UCSD-AML1 (cell line): ENCODE results near the gene ARPP21.

ENCODE experiments used
- DNase-seq: peaks from one replicate; lab custom pipeline; 2025; ENCODE audit not compliant: unreplicated experiment; lab: John Stamatoyannopoulos, UW

ARPP21 gene

DNA sequence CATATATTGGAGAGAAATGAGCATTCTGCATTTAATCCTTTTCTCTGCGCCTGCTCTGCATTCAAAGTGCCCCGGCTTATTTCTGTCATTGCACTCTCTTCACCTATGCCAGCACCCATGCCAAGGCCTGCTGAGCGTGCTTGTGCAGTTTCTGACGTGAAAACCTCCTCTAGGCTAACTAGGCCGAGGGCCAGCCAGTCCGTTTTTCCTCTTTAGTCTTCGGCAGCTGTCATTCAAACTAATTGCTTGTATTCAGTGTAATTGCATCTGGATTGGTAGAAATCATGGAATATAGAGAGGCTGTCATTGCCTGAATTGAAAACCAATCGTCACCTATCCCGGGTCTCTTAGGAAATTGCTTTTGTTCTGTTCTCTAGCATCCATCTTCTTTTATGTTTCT lies 94.0 kb downstream of the ARPP21 start:
- DNase-seq: no peak

DNA sequence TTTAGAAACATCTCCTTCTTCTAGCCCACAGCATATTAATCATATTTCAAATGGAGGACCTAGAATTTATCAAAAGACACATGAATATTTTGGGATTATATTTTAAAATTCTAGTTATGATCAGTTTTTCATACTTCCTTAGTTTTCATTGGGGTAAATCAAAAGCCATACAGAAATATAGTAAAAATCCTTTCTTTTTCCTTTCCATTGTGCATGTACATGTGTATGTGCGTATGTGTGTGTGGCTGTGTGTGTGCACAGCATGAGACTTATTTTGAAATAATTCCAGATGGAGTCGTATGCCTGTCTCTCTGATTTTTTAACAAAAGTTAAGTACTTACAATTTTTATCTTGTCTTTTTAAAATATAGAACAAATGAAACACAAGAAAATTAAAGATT lies 94.5 kb downstream of the ARPP21 start:
- no peak for DNase-seq

DNA sequence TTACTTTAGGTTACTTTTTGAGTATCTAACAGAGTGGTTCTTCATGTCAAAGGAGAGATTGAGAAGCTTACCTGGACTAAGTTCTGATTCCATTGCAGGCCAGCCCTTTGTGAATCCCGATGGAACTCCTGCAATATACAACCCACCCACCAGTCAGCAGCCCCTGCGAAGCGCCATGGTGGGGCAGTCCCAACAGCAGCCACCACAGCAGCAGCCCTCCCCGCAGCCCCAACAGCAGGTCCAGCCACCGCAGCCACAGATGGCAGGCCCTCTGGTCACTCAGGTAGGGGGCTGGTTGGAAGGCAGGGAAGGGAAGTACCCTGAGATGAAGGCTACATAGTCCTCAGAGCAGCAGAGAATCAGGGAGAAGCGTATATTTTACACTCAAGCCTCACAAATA lies 97.8 kb downstream of the ARPP21 start:
- DNase-seq: no peak

DNA sequence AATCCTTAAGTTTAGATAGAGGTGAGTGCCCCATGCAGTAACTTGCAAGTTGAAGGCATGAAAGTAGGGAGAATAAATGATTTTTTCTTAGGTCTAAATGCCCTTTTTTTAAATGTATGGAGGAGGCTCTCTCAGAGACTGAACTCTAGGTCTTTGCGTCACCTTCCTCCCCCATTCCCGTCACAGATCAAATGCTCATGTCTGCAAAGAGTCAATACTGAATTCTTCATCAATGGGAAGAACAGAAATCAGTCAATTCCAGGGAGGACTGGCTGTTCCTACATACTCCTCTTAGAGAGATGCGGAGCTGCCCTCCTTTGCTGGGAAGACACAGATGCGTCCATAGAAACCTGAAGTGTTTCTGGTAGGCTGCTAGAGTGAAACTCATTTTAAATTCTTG lies 98.2 kb downstream of the ARPP21 start:
- DNase-seq: no peak

DNA sequence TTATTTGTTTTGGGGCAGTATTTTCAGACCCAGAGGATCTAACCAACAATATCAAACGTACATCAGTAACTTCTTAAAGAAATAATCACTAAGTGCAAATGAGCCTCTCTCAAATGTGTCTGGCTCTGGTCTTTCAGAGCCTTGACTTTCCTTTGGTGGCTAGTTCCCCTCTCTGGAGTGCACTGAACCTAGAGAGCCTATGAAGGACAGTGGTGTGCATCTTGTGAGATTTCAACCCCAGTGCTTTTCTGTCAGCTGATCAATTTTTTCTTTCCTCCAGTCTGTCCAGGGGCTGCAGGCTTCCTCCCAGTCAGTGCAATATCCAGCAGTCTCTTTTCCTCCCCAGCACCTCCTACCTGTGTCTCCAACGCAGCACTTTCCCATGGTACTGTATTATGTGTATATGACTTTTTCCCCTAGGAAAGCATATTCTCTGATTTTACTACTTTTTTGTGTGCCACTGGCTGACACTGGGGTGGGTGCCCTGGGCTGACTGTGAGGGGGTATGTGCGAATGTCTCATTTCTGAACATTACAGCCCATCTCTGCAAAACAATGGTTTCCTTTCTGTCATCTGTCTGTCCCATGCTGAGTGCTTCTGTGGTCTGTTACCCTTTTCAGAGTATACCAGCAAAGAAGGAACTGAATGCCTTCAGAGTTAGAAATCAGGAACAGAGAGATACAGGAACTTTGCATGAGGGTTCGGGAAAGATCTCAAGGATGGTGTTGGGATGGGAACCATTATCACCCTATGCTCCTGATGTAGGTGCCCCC lies 98.8 kb downstream of the ARPP21 start:
- no peak for DNase-seq

DNA sequence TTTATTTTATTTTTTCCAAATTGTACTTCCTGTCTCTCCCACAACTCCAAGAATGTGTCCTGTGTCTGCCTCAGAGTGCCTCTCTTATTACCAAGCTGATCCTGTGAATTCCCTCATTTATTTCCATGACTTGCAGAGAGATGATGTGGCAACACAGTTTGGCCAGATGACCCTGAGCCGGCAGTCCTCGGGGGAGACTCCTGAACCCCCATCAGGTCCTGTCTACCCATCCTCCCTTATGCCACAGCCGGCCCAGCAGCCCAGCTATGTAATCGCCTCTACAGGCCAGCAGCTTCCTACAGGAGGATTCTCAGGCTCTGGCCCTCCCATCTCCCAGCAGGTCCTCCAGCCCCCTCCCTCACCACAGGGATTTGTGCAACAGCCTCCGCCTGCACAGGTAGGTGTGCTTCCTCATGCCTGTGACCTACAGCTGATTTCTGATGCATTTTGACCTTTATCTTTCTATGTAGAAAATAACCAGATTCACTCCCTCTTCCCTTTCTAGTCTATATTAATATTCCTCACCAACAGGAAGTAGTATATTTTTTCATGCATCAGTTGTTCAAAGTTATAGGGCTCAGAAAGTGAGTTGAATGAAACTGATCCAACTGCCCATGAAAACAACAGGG lies 100.0 kb downstream of the ARPP21 start:
- DNase-seq: no peak

DNA sequence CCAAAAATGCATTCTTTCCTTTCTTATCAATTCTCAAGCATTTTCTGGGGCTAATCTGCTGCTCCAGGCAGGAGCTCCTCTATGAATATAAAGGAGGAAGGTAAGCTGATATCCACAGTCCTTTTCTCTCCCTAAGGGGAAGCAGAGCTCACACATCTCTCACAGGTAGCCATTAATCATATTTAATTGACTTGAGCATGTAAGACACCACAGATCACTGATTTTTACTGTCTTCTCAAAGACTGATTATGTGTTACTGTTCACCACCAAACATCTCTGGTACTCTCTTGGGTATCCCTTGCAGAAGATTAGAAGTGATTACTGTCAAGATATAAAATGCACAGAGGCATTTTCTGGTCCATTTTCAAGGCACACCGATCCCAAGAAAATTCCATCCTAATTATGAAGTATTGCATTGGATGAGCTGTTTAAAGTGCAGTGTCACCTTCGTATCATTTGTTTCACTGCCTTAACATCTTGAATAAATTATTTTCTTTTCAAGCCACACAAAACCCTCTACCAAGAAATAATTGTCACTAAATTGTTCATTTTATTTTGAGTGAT lies 100.7 kb downstream of the ARPP21 start:
- no peak for DNase-seq

DNA sequence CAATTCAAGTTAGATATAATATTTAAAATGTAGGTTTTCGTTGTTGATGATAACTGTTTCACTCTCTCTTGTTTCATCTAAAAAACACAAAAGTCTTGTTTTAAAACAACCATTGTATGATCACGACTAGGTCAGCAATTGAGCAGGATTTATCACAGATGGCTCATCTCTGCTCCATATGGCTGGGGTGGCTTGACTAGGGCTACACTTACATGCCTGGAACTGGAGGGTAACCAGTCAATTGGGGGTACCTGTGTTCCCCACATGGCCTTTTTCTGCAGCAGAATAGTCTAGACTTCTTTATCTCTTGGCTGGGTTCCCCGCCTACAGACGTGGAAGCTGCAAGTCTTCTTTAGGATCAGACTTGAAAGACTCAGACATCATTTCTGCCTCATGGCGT lies 103.9 kb downstream of the ARPP21 start:
- no peak for DNase-seq

DNA sequence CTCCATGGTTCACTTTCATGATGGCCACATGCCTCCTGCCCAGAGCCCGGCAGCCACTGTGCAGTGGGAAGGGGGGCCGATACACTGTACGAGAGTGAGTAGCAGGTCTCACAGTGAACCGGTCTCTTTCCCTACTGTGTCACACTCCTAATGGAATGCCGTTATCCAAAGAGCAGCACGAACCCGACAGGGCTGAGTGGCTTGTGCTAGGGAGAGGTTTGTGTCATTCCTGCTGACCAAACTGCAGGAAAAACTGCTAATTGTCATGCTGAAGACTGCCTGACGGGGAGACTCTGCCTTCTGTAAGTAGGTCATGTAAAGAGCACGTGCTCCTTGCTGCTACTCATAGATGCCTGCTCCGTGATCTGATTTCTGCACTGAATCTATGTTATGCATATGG lies 105.1 kb downstream of the ARPP21 start:
- DNase-seq: no peak

DNA sequence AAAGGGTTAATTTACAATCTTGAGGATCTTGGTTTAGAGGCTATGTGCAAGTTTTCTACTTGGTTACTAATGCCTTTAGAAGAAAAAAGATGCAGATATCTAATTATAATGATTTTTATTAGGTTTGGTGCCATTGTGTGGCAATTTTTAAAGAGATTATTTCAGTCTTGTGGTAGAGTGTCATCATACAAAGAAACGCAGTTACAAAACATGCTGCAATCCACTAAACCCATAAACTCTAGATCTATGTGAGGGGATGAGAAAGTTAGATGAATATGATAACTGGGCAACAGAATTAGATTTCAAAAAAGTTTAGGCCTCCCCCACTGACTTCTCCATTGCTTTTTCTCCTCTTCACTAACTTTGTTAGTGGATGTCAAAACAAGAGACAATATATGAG lies 106.0 kb downstream of the ARPP21 start:
- no peak for DNase-seq

DNA sequence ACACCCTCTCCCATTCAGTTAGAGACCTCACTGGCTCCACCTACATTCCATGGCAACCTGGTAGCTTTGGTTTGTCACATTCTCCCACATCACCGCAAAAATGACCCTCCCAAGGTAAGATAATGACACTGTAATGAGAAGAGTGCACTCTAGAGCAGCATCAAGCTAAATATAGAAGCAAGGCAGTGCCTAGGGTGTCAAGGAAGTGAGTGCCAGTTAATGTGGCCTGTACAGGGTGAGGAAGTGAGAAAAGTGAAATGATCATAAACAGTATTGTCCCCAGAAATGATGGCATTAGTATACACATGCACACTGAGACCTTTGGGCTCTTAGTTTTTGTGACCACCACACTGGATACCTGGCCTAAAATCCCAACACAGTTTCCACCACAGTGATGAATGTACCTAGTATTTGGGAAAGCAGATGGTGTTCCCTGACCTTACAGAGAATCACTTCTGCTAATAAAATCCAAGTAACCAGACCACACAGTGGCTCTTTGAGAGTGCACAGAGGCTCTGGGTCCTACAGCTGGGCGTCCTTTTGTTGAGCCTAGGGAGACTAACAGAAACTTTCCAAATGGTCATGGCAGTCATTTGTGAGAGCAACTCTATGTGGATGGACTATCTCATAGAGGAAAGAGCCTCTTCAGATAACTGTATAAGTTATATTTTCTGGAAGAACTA lies 106.6 kb downstream of the ARPP21 start:
- DNase-seq: no peak

DNA sequence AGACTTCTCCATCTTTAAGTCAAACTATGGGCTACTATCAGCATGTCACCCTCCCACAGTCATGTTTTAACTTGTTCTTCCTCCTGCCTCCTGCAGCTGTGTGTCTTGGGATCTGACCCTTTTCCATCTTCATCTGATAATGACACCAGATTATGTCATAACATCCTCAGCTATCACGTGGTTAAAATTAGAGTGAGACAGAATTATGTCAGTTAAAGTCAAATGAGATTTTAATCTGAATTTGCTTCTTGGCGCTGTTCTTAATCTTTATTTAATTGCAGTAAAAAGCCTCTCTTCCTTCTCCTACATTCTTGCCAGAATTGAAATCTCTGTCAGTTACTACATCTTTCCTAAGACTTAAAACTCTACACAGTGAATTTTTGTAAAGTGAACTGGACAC lies 107.2 kb downstream of the ARPP21 start:
- no peak for DNase-seq

DNA sequence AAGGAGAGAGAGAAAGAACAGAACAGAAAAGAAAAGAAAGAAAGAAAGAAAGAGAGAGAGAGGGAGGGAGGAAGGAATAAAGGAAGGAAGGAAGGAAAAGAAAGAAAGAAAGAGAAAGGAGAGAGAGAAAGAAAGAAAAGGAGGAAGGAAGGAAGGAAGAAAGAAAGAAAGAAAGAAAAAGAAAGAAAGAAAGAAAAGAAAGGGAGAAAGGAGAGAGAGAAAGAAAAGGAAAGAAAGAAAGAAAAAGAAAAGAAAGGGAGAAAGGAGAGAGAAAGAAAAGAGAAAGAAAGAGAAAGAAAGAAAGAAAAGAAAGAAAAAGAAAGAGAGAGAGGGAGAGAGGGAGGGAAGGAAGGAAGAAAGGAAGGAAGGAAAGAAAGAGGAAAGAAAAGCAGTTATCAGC lies 108.8 kb downstream of the ARPP21 start:
- DNase-seq: no peak

DNA sequence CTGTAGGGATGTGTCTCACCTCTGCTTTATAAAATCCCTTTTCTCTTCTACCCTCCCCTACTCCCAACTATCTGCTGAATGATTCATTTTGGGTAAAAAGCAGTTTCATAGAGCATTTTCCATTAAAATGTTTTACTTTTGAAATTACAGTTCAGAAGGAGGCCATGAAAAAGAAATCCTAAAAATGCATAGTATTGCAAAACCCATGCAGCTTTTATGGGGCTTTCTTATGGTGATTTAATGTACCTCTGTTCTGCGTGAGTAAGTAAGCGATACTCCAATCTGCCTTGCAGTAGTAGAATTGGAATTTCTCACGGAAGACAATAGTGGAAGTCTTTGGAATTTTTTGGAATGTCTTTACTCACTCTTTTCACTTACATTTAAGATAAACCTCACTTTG lies 111.9 kb downstream of the ARPP21 start:
- no peak for DNase-seq

DNA sequence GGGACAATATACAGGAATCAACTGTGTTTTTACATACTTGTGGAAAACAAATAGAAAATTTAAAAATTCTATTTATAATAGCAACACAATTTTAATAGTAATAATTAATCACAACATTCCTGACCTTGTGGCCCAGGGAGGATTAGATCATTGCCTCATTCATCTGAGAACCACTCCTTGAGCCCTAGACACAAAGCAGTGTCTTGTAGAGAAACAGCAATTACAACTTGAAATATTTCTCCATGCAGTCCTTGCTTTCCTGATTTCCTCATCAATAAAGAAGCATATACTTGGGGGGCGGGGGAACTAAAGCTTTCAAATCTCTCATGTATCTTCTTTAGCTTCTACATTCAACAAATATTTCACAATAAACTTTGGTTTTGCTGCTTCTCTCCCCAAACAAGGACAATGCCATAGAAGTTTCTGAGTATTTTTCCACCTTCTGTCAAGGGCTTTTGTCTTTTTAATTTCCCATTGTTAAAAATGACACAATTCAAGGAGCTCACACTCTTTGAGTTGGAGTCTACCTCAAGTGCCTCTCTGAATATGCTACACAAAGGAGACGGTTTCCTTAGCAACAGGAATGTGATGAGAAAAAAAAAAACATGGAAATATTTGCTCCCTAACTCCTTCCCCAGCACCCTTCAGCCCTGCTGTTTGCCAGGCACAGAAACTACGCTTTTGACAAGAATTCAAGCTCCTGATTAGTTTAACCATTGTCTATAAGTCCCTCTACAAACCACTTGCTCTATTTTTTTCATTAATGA lies 118.8 kb downstream of the ARPP21 start:
- DNase-seq: no peak

DNA sequence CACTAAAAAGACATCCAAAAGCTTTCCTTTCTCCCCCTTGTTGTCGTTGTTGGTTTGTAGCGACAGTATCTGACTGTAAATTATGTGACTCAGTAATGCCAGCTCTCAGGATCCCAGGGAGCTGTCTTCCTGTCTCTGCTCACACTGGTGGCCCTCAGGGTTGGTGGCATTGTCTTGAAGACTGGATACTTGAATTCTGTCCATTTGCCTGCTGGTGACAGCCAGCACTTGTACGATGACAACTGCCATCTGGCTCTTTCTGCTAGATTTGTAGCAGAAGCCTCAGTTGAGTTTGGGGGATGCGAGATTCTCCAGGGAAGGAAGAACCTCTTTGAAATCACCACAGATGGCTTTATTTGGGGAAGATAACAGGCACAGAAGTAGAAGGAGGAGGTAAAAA lies 120.8 kb downstream of the ARPP21 start:
- DNase-seq: no peak

DNA sequence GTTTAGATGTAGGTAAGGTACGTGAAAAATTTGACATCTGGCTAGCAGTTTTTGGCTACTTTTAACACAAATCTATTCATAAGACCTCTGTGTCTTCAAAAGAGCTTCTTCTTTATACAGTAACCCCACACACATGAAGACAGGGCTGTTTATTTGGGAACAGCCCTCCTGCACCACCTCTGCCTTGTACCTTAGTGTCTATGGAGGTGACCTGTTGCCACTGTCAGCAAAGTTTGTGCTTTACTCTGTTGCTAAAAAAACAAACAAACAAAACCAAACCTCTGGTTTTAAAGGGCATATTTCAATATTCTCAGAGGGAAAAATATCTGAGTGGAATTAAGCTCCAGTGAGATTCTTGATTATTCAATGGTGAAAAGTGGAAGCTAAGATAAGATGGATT lies 122.0 kb downstream of the ARPP21 start:
- DNase-seq: no peak

DNA sequence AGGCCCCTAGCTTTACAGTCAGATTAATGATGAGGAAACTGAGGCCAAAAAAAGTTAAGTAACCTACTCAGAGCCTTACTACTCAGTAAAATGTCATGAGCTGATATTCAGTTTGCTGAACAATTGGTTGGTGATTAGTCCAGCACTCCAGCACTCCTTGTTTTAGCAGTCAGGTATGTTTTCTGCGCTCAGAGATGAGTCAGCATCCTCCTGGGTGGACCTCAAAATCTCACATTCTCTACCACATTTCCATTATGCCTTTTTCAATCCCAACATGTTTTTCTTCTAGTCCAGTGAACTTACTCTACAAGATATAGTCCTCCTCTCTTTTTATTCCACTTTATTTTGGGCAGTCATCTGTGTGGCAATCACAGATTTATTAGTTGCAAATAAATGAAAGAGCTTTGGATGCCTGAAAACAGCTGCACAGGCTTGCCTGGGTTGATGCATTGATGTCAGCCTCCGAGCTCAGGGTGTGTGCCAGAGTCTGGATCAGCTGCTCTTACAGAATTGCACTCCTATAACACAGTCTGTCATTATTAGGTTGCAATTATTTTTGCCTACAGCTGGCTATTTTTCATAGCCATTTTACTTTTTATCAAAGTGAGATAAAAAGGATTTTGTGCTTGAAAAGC lies 133.2 kb downstream of the ARPP21 start:
- no peak for DNase-seq

DNA sequence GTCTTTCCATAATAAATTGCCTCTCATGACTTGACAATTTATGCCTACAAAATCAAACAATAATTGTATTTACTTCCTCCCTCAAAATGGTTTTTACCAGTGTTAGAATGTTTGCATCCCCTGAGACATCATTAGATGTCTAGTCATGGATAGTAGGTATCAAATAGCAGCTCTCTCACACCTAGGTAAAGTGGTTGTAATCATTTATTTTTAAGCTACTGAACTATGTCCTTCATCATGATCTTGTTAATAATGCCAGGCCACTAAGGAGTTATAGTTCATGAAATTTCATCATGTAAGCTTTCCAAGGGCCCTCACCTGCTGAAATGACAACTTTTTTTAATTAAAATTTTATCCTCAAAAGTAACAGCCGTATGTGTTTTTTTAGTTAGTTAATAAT lies 134.1 kb downstream of the ARPP21 start:
- no peak for DNase-seq

DNA sequence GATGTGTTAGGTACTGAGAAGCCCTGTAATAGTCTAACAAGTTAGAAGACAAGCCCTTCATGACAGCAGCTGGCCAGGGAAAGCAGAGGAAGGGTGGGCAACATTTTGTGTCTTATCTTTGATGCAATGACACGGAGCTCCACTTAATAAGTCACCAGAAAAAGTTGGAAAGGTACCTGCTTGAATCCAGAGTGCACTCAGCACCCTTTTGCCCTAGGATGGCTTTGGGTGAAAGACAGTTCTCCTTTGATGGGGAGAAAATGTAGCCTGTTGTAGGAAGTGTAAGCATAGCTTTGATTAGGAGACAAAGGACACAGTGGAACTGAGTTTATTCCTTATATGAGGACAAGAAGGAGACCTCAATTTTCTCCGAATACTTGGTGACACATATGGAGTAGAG lies 137.0 kb downstream of the ARPP21 start:
- no peak for DNase-seq

DNA sequence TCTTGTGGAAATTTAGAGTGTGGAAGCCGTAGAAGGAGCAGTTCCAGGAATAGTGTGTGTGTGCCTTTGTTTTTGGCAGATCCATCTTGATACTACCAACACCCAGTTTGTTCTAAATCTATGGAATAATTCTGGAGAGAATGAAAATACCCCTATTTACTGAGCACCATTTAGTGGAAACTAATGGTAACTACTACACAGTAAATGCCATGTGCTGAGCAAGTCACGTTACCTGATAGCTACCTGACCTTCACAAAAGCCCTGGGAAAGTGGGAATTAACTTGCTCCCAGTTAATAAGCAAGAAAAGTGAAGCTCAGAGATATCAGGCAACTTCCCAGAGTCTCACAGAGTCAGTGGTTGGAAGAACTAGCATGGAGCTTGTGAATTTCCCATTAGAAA lies 137.7 kb downstream of the ARPP21 start:
- DNase-seq: no peak
